H9 (cell line): ENCODE results near the gene LHPP. TPM values are rescaled to one million over a fixed set of nuclear protein-coding genes. Genes with fewer than 3 reads are reported as not detected.

Experiments
- DNase-seq: peaks from one replicate; pipeline ENCODE4 v3.0.0-alpha.2; 2017
- H2AFZ ChIP-seq: one replicate; pipeline ENCODE4 v1.6.1; 2013; ENCODE audit warnings: mild to moderate bottlenecking, low read length, control low read depth, moderate library complexity
- H2AK5ac ChIP-seq: 2 replicates; pipeline ENCODE4 v1.6.1; 2013; ENCODE audit warnings: low read length, control low read depth, mixed read lengths; ENCODE audit not compliant: insufficient read length
- H2BK120ac ChIP-seq: one replicate; pipeline ENCODE4 v1.6.1; 2013; ENCODE audit warnings: low read depth, mild to moderate bottlenecking, low read length, control low read depth, inconsistent platforms; ENCODE audit not compliant: poor library complexity, severe bottlenecking
- H2BK12ac ChIP-seq: 2 replicates; pipeline ENCODE4 v1.6.1; 2013; ENCODE audit warnings: low read length, control low read depth, mixed read lengths, low read depth; ENCODE audit not compliant: insufficient read length
- H2BK15ac ChIP-seq: 2 replicates; pipeline ENCODE4 v1.6.1; 2013; ENCODE audit warnings: low read depth, low read length, control low read depth
- H2BK20ac ChIP-seq: one replicate; pipeline ENCODE4 v1.6.1; 2013; ENCODE audit warnings: low read depth, mild to moderate bottlenecking, low read length, control low read depth, inconsistent platforms; ENCODE audit not compliant: poor library complexity, severe bottlenecking
- H2BK5ac ChIP-seq: 2 replicates; pipeline ENCODE4 v1.6.1; 2013; ENCODE audit warnings: low read length, control low read depth, mixed read lengths; ENCODE audit not compliant: insufficient read length
- H3K14ac ChIP-seq: 2 replicates; pipeline ENCODE4 v1.6.1; 2013; ENCODE audit warnings: low read length, control low read depth; ENCODE audit not compliant: insufficient read depth
- H3K18ac ChIP-seq: 2 replicates; pipeline ENCODE4 v1.6.1; 2013; ENCODE audit warnings: low read depth, mild to moderate bottlenecking, mixed read lengths, low read length, control low read depth; ENCODE audit not compliant: insufficient read length
- H3K23ac ChIP-seq: 2 replicates; pipeline ENCODE4 v1.6.1; 2013; ENCODE audit warnings: low read length, control low read depth, mixed read lengths, low read depth; ENCODE audit not compliant: insufficient read length
- H3K23me2 ChIP-seq: 2 replicates; pipeline ENCODE4 v1.6.1; 2013; ENCODE audit warnings: low read depth, mild to moderate bottlenecking, mixed read lengths, low read length, control low read depth; ENCODE audit not compliant: insufficient read length, poor library complexity, severe bottlenecking
- H3K27ac ChIP-seq: 2 replicates; pipeline ENCODE4 v1.5.1; 2013; ENCODE audit warnings: low read length, control low read depth, mixed read lengths, low read depth; ENCODE audit not compliant: insufficient read length
- H3K27me3 ChIP-seq: 2 replicates; pipeline ENCODE4 v1.6.1; 2013; ENCODE audit warnings: low read length, control low read depth, inconsistent platforms; ENCODE audit not compliant: insufficient read depth
- H3K4ac ChIP-seq: 2 replicates; pipeline ENCODE4 v1.6.1; 2013; ENCODE audit warnings: low read depth, mild to moderate bottlenecking, control low read depth, inconsistent platforms, low read length, moderate library complexity
- H3K4me1 ChIP-seq: 2 replicates; pipeline ENCODE4 v1.6.1; 2013; ENCODE audit warnings: low read length, control low read depth, inconsistent platforms; ENCODE audit not compliant: insufficient read depth
- H3K4me2 ChIP-seq: 2 replicates; pipeline ENCODE4 v1.6.1; 2013; ENCODE audit warnings: low read length, control low read depth, mixed read lengths; ENCODE audit not compliant: insufficient read length, insufficient read depth
- H3K56ac ChIP-seq: 2 replicates; pipeline ENCODE4 v1.6.1; 2013; ENCODE audit warnings: low read depth, mild to moderate bottlenecking, mixed read lengths, low read length, control low read depth; ENCODE audit not compliant: insufficient read length
- H3K79me1 ChIP-seq: 2 replicates; pipeline ENCODE4 v1.6.1; 2013; ENCODE audit warnings: low read depth, mild to moderate bottlenecking, moderate library complexity, low read length, control low read depth, inconsistent platforms; ENCODE audit not compliant: insufficient read depth, poor library complexity, severe bottlenecking
- H3K79me2 ChIP-seq: 2 replicates; pipeline ENCODE4 v1.6.1; 2013; ENCODE audit warnings: low read length, control low read depth, inconsistent platforms; ENCODE audit not compliant: insufficient read depth
- H3K9ac ChIP-seq: 2 replicates; pipeline ENCODE4 v1.6.1; 2013; ENCODE audit warnings: low read length, control low read depth, mixed read lengths; ENCODE audit not compliant: insufficient read length; ENCODE audit errors: extremely low read depth
- H3K9me3 ChIP-seq: one replicate; pipeline ENCODE4 v1.6.1; 2013; ENCODE audit warnings: low read depth, low read length, inconsistent platforms; ENCODE audit not compliant: control insufficient read depth
- H3T11ph ChIP-seq: one replicate; pipeline ENCODE4 v1.6.1; 2013; ENCODE audit warnings: mild to moderate bottlenecking, low read length, control low read depth, inconsistent platforms
- H4K20me1 ChIP-seq: one replicate; pipeline ENCODE4 v1.6.1; 2013; ENCODE audit not compliant: control insufficient read depth, insufficient read length, insufficient read depth
- H4K5ac ChIP-seq: 2 replicates; pipeline ENCODE4 v1.6.1; 2013; ENCODE audit warnings: low read depth, mild to moderate bottlenecking, mixed read lengths, low read length, control low read depth; ENCODE audit not compliant: insufficient read length
- H4K8ac ChIP-seq: replicated peaks from 2 replicates; pipeline ENCODE4 v1.6.1; 2013; ENCODE audit warnings: low read length, control low read depth, mixed read lengths, low read depth; ENCODE audit not compliant: insufficient read length
- H4K91ac ChIP-seq: 2 replicates; pipeline ENCODE4 v1.6.1; 2013; ENCODE audit warnings: low read depth, mild to moderate bottlenecking, moderate library complexity, mixed read lengths, low read length, control low read depth; ENCODE audit not compliant: insufficient read length
- H3K27ac Mint-ChIP-seq, 3 experiments: 2 replicates in 2 of 3; 3 replicates in 1 of 3; pipeline ENCODE4 v1.8.0; 2020 to 2021; ENCODE audit warnings: mixed read lengths in 3 of 3, mild to moderate bottlenecking in 1 of 3, moderate library complexity in 1 of 3
- H3K27me3 Mint-ChIP-seq: 2 replicates; pipeline ENCODE4 v1.8.0; 2021; ENCODE audit warnings: low read depth, mild to moderate bottlenecking, moderate library complexity, mixed read lengths
- H3K36me3 Mint-ChIP-seq, 3 experiments: 2 replicates in 2 of 3; 3 replicates in 1 of 3; pipeline ENCODE4 v1.8.0; 2020 to 2021; ENCODE audit warnings: low read depth in 3 of 3, mixed read lengths in 3 of 3; ENCODE audit not compliant: insufficient read depth in 1 of 3
- H3K4me1 Mint-ChIP-seq, 2 experiments: 2 replicates each; pipeline ENCODE4 v1.8.0; 2020; ENCODE audit warnings: mixed read lengths in 2 of 2
- H3K4me3 Mint-ChIP-seq, 2 experiments: 2 replicates in 1 of 2; 3 replicates in 1 of 2; pipeline ENCODE4 v1.8.0; 2020 to 2021; ENCODE audit warnings: mild to moderate bottlenecking in 2 of 2, mixed read lengths in 2 of 2, moderate library complexity in 1 of 2
- H3K9me3 Mint-ChIP-seq, 2 experiments: 2 replicates in 1 of 2; 3 replicates in 1 of 2; pipeline ENCODE4 v1.8.0; 2020; ENCODE audit warnings: mild to moderate bottlenecking in 2 of 2, mixed read lengths in 2 of 2, moderate library complexity in 1 of 2
- WGBS: extraction: QIAGEN DNeasy Blood & Tissue Kit; methylation state at CpG from one replicate; pipeline ENCODE4 v1.1.7; 2013; ENCODE audit warnings: missing lambda C conversion rate, low lambda C conversion rate, mixed read lengths; ENCODE audit not compliant: insufficient read length; ENCODE audit errors: extremely low coverage; 5-methylcytosine and 5-hydroxymethylcytosine counted together
- total RNA-seq: library from RNA; stranded (reverse); gene quantifications from 2 replicates; pipeline ENCODE4 v1.2.1, GENCODE V29; 2021
- TF ChIP-seq, protein P1 (sequence below): fragments of 200-600 bp; sonication (generic); conservative IDR thresholded peaks from 3 replicates; pipeline ENCODE4 v1.8.0; 2021; ENCODE audit warnings: antibody characterized with exemption, mild to moderate bottlenecking

LHPP gene
- total RNA-seq, 1 experiment from 2014 or later: 29.6 TPM

DNA sequence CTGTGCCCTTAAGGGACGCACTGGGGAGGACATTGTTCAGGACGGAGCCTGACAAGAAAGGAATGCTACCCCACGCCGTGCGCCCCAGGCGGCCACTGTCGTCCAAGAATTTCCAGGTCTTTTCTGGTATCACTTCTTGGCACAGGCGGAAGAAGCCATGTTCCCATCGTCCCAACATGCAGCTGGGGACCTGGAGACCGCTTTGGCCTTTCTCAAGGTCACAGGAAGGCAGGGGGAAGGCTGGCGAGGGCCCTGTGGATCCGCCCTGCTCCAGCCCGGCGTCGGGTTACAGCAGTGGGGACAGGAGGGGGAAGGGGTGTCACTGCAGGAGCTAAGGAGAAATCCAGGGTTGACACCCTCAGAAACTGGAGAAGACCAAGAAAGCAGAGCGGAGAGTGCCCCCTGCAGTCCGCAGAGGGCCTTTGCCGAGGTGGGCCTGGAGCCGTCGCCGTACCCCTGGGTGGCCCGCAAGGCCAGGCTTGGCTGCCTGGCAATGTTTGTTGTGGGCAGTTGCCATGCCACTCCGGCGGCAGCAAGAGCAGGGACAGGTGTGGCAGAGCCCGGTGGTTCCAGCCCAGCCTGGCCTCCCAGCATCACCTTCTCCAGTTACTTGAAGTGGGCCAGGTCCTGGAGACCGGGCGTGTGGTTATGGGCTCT lies 104.1 kb downstream of the LHPP start:
- DNase-seq: peak; percentile 87
- Mint-ChIP-seq H3K4me3 (no peak overlapping the region; a peak in 1 of 5 replicates), H3K9me3 (no peaks in the 10 kb centered on the region; a peak in 2 of 5 replicates), H3K4me1 (peaks cover 14 to 15% of the 10 kb centered on the region in 2 experiments), H3K36me3 (peaks cover 0 to 2% (median 0%) of the 10 kb centered on the region in 3 experiments; a peak in 3 of 7 replicates), H3K27ac (peak overlapping the region in 1 of 3 experiments; percentile 53; a peak in 2 of 7 replicates), H3K27me3 (no peaks in the 10 kb centered on the region; the same call in 1 of the 2 replicates)
- H4K20me1 ChIP-seq: no peaks in the 10 kb centered on the region
- no peaks in the 10 kb centered on the region for H3K79me1 ChIP-seq
- no peak overlapping the region for H3T11ph ChIP-seq
- H2BK20ac ChIP-seq: no peak overlapping the region
- H4K5ac ChIP-seq: no peak overlapping the region
- H3K79me2 ChIP-seq: no peaks in the 10 kb centered on the region
- no peak overlapping the region; the same call in 1 of the 2 replicates for H3K14ac ChIP-seq
- TF ChIP-seq, protein P1, sequence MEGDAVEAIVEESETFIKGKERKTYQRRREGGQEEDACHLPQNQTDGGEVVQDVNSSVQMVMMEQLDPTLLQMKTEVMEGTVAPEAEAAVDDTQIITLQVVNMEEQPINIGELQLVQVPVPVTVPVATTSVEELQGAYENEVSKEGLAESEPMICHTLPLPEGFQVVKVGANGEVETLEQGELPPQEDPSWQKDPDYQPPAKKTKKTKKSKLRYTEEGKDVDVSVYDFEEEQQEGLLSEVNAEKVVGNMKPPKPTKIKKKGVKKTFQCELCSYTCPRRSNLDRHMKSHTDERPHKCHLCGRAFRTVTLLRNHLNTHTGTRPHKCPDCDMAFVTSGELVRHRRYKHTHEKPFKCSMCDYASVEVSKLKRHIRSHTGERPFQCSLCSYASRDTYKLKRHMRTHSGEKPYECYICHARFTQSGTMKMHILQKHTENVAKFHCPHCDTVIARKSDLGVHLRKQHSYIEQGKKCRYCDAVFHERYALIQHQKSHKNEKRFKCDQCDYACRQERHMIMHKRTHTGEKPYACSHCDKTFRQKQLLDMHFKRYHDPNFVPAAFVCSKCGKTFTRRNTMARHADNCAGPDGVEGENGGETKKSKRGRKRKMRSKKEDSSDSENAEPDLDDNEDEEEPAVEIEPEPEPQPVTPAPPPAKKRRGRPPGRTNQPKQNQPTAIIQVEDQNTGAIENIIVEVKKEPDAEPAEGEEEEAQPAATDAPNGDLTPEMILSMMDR: peak; percentile 90
- H3K4me1 ChIP-seq: peaks cover 6% of the 10 kb centered on the region; the same call in 1 of the 2 replicates
- no peak overlapping the region for H4K8ac ChIP-seq
- H3K27ac ChIP-seq: no peak overlapping the region
- no peak overlapping the region for H3K4me2 ChIP-seq
- no peak overlapping the region for H3K23ac ChIP-seq
- no peaks in the 10 kb centered on the region for H3K9me3 ChIP-seq
- WGBS: no CpG with 5 or more reads among the region's 27 CpGs
- no peak overlapping the region for H3K56ac ChIP-seq
- H2BK15ac ChIP-seq: no peak overlapping the region
- no peak overlapping the region for H4K91ac ChIP-seq
- H3K4ac ChIP-seq: no peak overlapping the region
- H3K27me3 ChIP-seq: no peaks in the 10 kb centered on the region
- H3K18ac ChIP-seq: peak overlapping the region; percentile 11
- no peak overlapping the region for H2AFZ ChIP-seq
- no peak overlapping the region for H2BK120ac ChIP-seq
- no peak overlapping the region for H2BK5ac ChIP-seq
- H2BK12ac ChIP-seq: no peak overlapping the region
- no peak overlapping the region for H3K9ac ChIP-seq
- no peak overlapping the region for H2AK5ac ChIP-seq
- no peaks in the 10 kb centered on the region for H3K23me2 ChIP-seq
